Measurements from ENCODE around the gene IRAK3.

IRAK3 gene

GRCh38 chr12:66269142-66269541 is 80.1 kb downstream of the IRAK3 start:
- DNase-seq, result no peak

- peak; percentile 25 for DNase-seq
These were observed 80.9 kb downstream of the IRAK3 start for GRCh38 chr12:66269757-66270383.

- DNase-seq, result no peak
These were observed 81.6 kb downstream of the IRAK3 start for GRCh38 chr12:66270613-66271012.

- DNase-seq, result no peak
These were observed 83.6 kb downstream of the IRAK3 start for GRCh38 chr12:66272650-66273049.

GRCh38 chr12:66273147-66273546 is 84.1 kb downstream of the IRAK3 start:
- DNase-seq, result no peak

- DNase-seq, result no peak
These were observed 86.0 kb downstream of the IRAK3 start for GRCh38 chr12:66275040-66275439.

GRCh38 chr12:66279123-66279712 is 90.2 kb downstream of the IRAK3 start:
- DNase-seq, result peak; percentile 44

GRCh38 chr12:66280561-66280960 is 91.5 kb downstream of the IRAK3 start:
- no peak for DNase-seq

- DNase-seq, result no peak
These were observed 93.2 kb downstream of the IRAK3 start for GRCh38 chr12:66282244-66282643.

- DNase-seq, result no peak
These were observed 98.3 kb downstream of the IRAK3 start for GRCh38 chr12:66287275-66287674.

GRCh38 chr12:66288121-66288520 is 99.1 kb downstream of the IRAK3 start:
- peak; percentile 46 for DNase-seq

- no peak for DNase-seq
These were observed 100.5 kb downstream of the IRAK3 start for GRCh38 chr12:66289485-66289884.

GRCh38 chr12:66290716-66291200 is 101.7 kb downstream of the IRAK3 start:
- no peak for DNase-seq

- no peak for DNase-seq
These were observed 107.2 kb downstream of the IRAK3 start for GRCh38 chr12:66296176-66296683.

GRCh38 chr12:66297080-66297479 is 108.1 kb downstream of the IRAK3 start:
- DNase-seq, result no peak

- no peak for DNase-seq
These were observed 108.9 kb downstream of the IRAK3 start for GRCh38 chr12:66297923-66298322.

GRCh38 chr12:66301944-66302826 is 113.2 kb downstream of the IRAK3 start, which contains the start of gene HELB:
TSS of gene HELB (plus strand) at chr12:66302493. CDS start at chr12:66302604, 111 bp downstream.
- DNase-seq, result peak; percentile 99

GRCh38 chr12:66302827-66303169 is 113.8 kb downstream of the IRAK3 start:
- no peak for DNase-seq

GRCh38 chr12:66303316-66303804 is 114.3 kb downstream of the IRAK3 start:
- DNase-seq, result peak; percentile 24

Data from activated CD4-positive, alpha-beta T cell treated with anti-CD3 and anti-CD28 coated beads for 48 hours (primary cell).